ENCODE measurements around the gene CEP120.

CEP120 gene

DNA sequence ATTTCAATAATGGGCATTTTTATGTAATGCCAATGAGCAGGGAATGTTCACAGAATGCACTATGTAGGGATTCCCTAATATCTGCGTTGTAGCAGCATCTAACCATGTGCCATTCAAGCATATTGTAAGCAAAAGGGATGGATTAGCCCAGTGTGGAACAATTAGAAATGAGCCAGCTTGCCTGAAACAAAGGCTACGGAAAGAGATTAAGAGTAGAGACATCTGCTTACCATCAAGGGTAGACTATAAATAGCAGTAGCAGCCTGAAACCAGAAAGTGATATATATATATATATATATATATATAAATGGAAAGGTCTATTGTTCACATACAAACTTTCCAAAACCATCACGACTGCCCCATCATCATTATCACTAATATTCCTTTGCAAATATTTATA lies 31.9 kb upstream of the CEP120 start:
- no peak for DNase-seq (ENCODE audit: low spot score)
- TF ChIP-seq, protein P1, sequence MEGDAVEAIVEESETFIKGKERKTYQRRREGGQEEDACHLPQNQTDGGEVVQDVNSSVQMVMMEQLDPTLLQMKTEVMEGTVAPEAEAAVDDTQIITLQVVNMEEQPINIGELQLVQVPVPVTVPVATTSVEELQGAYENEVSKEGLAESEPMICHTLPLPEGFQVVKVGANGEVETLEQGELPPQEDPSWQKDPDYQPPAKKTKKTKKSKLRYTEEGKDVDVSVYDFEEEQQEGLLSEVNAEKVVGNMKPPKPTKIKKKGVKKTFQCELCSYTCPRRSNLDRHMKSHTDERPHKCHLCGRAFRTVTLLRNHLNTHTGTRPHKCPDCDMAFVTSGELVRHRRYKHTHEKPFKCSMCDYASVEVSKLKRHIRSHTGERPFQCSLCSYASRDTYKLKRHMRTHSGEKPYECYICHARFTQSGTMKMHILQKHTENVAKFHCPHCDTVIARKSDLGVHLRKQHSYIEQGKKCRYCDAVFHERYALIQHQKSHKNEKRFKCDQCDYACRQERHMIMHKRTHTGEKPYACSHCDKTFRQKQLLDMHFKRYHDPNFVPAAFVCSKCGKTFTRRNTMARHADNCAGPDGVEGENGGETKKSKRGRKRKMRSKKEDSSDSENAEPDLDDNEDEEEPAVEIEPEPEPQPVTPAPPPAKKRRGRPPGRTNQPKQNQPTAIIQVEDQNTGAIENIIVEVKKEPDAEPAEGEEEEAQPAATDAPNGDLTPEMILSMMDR (IDR thresholded peaks at IDR 0.05; ENCODE audit: extremely low read depth, missing control alignments) = no peak

DNA sequence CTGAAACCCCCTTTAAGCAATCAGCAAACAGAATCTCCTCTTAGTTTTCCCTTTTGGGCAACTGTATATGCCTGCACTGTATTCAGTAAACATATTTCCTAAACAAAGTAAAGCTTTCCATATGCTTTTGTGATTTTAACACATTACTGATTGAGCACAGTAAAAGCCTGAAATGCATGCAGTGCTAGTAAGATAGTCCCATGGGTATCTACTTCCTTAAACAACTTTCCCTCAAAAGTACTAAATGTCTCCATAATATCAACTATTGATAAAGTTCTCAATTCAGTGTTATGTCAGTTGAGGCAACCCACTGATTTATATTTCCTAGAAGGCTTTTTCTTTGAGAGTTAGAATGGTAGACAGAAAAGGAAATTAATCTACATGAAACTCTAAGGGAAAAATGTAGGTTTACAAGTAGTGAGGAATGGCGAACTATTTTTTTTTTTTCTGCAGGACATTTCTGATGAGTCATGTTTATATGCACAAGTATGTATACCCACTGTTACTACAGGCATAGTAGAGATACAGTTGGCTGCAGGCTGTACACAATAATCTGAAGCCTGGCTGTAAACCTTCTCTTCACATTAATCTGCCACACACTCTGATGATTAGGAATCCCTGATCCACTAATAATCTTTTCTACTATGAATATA lies 31.2 kb upstream of the CEP120 start:
- TF ChIP-seq, protein P1 (IDR thresholded peaks at IDR 0.05; ENCODE audit: extremely low read depth, missing control alignments) = no peak
- DNase-seq (ENCODE audit: low spot score) = no peak

DNA sequence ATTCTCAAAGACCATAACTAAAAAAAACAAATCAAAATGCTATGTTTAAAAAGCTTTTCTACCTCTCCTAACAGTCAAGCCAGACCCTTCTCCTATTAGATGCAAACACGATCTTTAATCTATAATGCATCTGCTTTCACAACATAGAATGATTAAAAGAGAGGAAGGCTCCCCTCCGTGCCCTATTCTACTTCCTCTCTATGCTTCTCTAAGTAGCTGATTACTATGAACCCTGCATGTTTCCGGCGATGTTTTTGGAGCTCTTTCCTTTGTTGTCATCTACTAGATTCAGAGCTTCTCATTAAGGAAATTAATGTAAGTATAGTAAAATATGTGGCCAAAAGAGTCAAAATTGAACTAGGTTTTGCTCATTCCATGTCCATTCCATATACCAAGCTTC lies 29.2 kb upstream of the CEP120 start:
- DNase-seq (ENCODE audit: low spot score) = no peak
- TF ChIP-seq, protein P1 (IDR thresholded peaks at IDR 0.05; ENCODE audit: extremely low read depth, missing control alignments) = no peak

DNA sequence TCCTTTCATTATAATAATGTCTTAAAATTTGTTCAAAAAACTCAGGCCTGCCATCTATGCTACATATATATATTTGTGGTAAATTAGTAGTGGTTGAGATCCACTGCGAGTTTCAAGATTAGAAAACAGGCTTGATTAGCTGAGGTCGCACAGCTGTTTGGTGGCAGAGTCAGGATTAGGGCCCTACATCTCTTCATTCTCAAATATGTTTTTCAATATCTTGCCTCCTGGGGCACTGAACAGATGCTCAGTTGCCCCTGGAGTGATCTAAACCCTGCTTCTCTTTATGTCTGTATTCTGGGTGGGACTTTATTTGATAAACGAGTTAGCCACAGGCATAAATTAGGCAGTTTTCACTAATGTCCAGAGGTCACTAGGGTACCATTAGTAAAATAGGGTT lies 27.8 kb upstream of the CEP120 start:
- no peak for DNase-seq (ENCODE audit: low spot score)
- TF ChIP-seq, protein P1 (IDR thresholded peaks at IDR 0.05; ENCODE audit: extremely low read depth, missing control alignments) = no peak

DNA sequence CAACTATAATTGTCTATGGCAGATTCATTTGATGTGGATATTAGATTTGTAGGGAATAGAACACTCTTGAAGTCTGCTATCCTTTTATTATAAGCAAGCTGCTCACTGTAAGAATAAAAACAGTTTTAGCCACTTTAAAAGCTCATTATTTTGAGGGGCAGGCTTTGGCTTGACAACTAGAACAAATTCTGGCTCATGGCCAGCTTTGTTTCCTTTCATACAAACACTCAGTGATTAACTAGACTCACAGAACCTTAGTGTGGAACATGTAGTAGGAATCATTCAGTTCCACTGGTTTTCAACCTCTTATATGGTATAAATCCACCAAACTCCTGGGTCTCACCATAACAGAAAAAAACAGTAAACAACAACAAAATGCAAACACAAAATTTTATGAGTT lies 27.4 kb upstream of the CEP120 start:
- DNase-seq (ENCODE audit: low spot score) = no peak
- TF ChIP-seq, protein P1 (IDR thresholded peaks at IDR 0.05; ENCODE audit: extremely low read depth, missing control alignments) = no peak

DNA sequence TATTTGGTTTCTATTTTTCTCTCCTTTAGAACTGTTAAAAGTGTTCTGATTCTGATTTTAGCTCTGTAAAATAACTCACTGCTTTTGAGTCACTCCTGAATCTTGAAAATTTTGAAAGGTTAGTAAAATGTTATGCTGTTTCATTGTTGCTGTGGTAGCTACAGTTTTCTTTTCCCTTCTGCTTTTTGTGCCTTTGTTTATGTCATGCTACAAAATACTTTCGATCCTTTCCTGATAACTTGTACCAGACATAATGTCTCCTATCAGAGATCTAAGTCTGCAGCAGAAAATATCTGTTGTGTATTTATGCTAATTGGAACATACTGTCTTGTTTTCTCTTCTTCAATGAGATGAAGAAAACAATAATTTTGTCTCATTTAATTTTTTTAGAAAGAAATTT lies 26.9 kb upstream of the CEP120 start:
- no peak for DNase-seq (ENCODE audit: low spot score)
- TF ChIP-seq, protein P1 (IDR thresholded peaks at IDR 0.05; ENCODE audit: extremely low read depth, missing control alignments) = no peak

DNA sequence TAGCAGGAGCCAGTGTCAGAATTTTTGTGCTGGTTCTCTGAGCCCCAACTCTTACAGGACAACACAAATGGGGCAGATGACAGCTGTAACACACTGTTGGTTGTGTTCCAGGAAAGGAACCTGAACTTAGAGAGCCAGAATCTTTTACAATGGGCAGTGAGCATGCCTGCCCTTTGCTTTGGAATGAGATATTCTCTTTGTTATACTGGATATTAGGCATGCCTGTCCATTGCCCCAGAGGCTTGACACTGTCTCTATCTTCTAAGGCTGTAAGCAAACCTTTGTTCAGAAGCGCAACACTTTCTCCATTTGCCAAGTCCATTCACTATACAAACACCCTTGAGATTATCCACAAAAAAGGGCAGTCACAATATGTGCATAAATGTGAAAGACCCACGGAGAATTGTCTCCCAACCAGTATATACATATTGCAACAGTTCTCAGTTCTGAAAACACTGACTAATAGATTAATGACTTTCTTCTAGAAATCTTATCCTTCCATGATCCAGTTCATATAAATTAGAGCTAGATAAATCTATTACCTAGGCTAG lies 26.3 kb upstream of the CEP120 start:
- TF ChIP-seq, protein P1 (IDR thresholded peaks at IDR 0.05; ENCODE audit: extremely low read depth, missing control alignments) = no peak
- no peak for DNase-seq (ENCODE audit: low spot score)
